AG08396 (cell line): ENCODE measurements around the gene SPTB.
A peak's percentile ranks its signal among the peaks of the same experiment; 100 is the strongest.

Experiments
- DNase-seq: peaks from one replicate; pipeline ENCODE4 v3.0.0; 2012; ENCODE audit warnings: low spot score, mixed read lengths

SPTB gene

GRCh38 chr14:64789696-64790095 is 90.0 kb downstream of the SPTB start:
- no peak for DNase-seq

GRCh38 chr14:64788706-64789105 is 91.0 kb downstream of the SPTB start:
- DNase-seq = peak; percentile 71

GRCh38 chr14:64787619-64788018 is 92.1 kb downstream of the SPTB start:
- no peak for DNase-seq

- DNase-seq = peak; percentile 69
These were observed 93.2 kb downstream of the SPTB start for GRCh38 chr14:64786296-64787149.

GRCh38 chr14:64784006-64784405 is 95.7 kb downstream of the SPTB start:
- no peak for DNase-seq

- DNase-seq = no peak
These were observed 97.5 kb downstream of the SPTB start for GRCh38 chr14:64782196-64782595.

GRCh38 chr14:64779472-64779871 is 100.2 kb downstream of the SPTB start:
- DNase-seq = no peak

GRCh38 chr14:64778104-64778754 is 101.5 kb downstream of the SPTB start:
- DNase-seq = no peak

GRCh38 chr14:64777461-64777860 is 102.2 kb downstream of the SPTB start:
- no peak for DNase-seq

- DNase-seq = no peak
These were observed 104.5 kb downstream of the SPTB start for GRCh38 chr14:64775081-64775777.

- DNase-seq = no peak
These were observed 105.4 kb downstream of the SPTB start for GRCh38 chr14:64774272-64774671.

GRCh38 chr14:64773577-64773976 is 106.1 kb downstream of the SPTB start:
- DNase-seq = no peak

- DNase-seq = no peak
These were observed 106.7 kb downstream of the SPTB start for GRCh38 chr14:64773046-64773445.

- DNase-seq = no peak
These were observed 107.2 kb downstream of the SPTB start for GRCh38 chr14:64772397-64772950.

- DNase-seq = no peak
These were observed 108.5 kb downstream of the SPTB start for GRCh38 chr14:64771161-64771560.

- DNase-seq = no peak
These were observed 109.0 kb downstream of the SPTB start for GRCh38 chr14:64770751-64771150.

- no peak for DNase-seq
These were observed 110.3 kb downstream of the SPTB start for GRCh38 chr14:64769096-64770020.

- no peak for DNase-seq
These were observed 111.2 kb downstream of the SPTB start for GRCh38 chr14:64768401-64769095.

- no peak for DNase-seq
These were observed 112.3 kb downstream of the SPTB start for GRCh38 chr14:64767215-64767964.
